WTC11 (cell line): Measurements from ENCODE around the gene JUND. TPM values are rescaled to one million over a fixed set of nuclear protein-coding genes. Genes with fewer than 3 reads are reported as not detected.

Experiments
- ATAC-seq: fragments of 200-7000 bp; cut with Tn5 transposase; 2 replicates; pipeline ENCODE4 v1.10.0; 2021; ENCODE audit warnings: mild to moderate bottlenecking, moderate library complexity
- CTCF ChIA-PET: fragments of 300-600 bp; sonication (Branson Sonifier 250); formaldehyde crosslinking; loops from one replicate; lab custom pipeline; 2021; ENCODE audit warnings: antibody characterized with exemption; lab: Charles Lee
- POLR2A ChIA-PET: fragments of 350-600 bp; sonication (Branson Sonifier 250); formaldehyde crosslinking; loops from one replicate; lab custom pipeline; 2021; ENCODE audit warnings: antibody characterized with exemption; lab: Charles Lee
- DNase-seq: peaks from one replicate; pipeline ENCODE4 v3.0.0; 2021; ENCODE audit warnings: low spot score
- H3K27ac Mint-ChIP-seq: 2 replicates; pipeline ENCODE4 v1.8.0; 2021; ENCODE audit warnings: mixed read lengths
- H3K27me3 Mint-ChIP-seq: 2 replicates; pipeline ENCODE4 v1.8.0; 2021; ENCODE audit warnings: low read depth, mild to moderate bottlenecking, moderate library complexity, mixed read lengths
- H3K36me3 Mint-ChIP-seq: 2 replicates; pipeline ENCODE4 v1.8.0; 2021; ENCODE audit warnings: mixed read lengths
- H3K4me1 Mint-ChIP-seq: 2 replicates; pipeline ENCODE4 v1.8.0; 2022; ENCODE audit warnings: mixed read lengths
- H3K4me3 Mint-ChIP-seq: 2 replicates; pipeline ENCODE4 v1.8.0; 2021; ENCODE audit warnings: mild to moderate bottlenecking, moderate library complexity, mixed read lengths
- H3K9me3 Mint-ChIP-seq: 2 replicates; pipeline ENCODE4 v1.8.0; 2021; ENCODE audit warnings: mixed read lengths
- AFF4 ChIP-seq: sonication (generic); formaldehyde crosslinking; IDR thresholded peaks from 2 replicates; pipeline ENCODE4 v1.8.1; 2023; ENCODE audit warnings: mild to moderate bottlenecking, missing genetic modification reagents, borderline replicate concordance
- ARID4B ChIP-seq: sonication (generic); formaldehyde crosslinking; IDR thresholded peaks from 2 replicates; pipeline ENCODE4 v1.8.0; 2023; ENCODE audit warnings: missing genetic modification reagents, mild to moderate bottlenecking, borderline replicate concordance
- ELF4 ChIP-seq: sonication (generic); formaldehyde crosslinking; IDR thresholded peaks from 2 replicates; pipeline ENCODE4 v1.8.1; 2022; ENCODE audit warnings: low read depth, mild to moderate bottlenecking, moderate library complexity, missing genetic modification reagents
- GABPB1 ChIP-seq: sonication (generic); formaldehyde crosslinking; IDR thresholded peaks from 2 replicates; pipeline ENCODE4 v1.8.1; 2023; ENCODE audit warnings: mild to moderate bottlenecking, missing genetic modification reagents
- GTF2I ChIP-seq: fragments of 250-450 bp; sonication (Bioruptor Pico); conservative IDR thresholded peaks from 2 replicates; pipeline ENCODE4 v1.4.0; 2021; ENCODE audit warnings: mild to moderate bottlenecking
- HMGXB4 ChIP-seq: sonication (generic); formaldehyde crosslinking; IDR thresholded peaks from 2 replicates; pipeline ENCODE4 v1.8.1; 2023; ENCODE audit warnings: mild to moderate bottlenecking, moderate library complexity, missing genetic modification reagents
- IRF2 ChIP-seq: sonication (generic); formaldehyde crosslinking; IDR thresholded peaks from 2 replicates; pipeline ENCODE4 v1.8.0; 2022; ENCODE audit warnings: low read depth, missing genetic modification reagents, borderline replicate concordance
- MLX ChIP-seq: sonication (generic); formaldehyde crosslinking; IDR thresholded peaks from 2 replicates; pipeline ENCODE4 v1.8.1; 2023; ENCODE audit warnings: mild to moderate bottlenecking, missing genetic modification reagents, moderate library complexity
- NR1H2 ChIP-seq: sonication (generic); formaldehyde crosslinking; IDR thresholded peaks from 2 replicates; pipeline ENCODE4 v1.9.0; 2021; ENCODE audit warnings: mild to moderate bottlenecking, moderate library complexity, missing genetic modification reagents
- NR2C2 ChIP-seq: sonication (generic); formaldehyde crosslinking; IDR thresholded peaks from 2 replicates; pipeline ENCODE4 v1.8.0; 2022; ENCODE audit warnings: mild to moderate bottlenecking, missing genetic modification reagents
- TEAD1 ChIP-seq: sonication (generic); formaldehyde crosslinking; IDR thresholded peaks from 2 replicates; pipeline ENCODE4 v1.8.0; 2022; ENCODE audit warnings: mild to moderate bottlenecking, missing genetic modification reagents
- TEAD4 ChIP-seq: sonication (generic); formaldehyde crosslinking; IDR thresholded peaks from 2 replicates; pipeline ENCODE4 v1.8.0; 2022; ENCODE audit warnings: mild to moderate bottlenecking, missing genetic modification reagents
- ZBTB21 ChIP-seq: sonication (generic); formaldehyde crosslinking; IDR thresholded peaks from 2 replicates; pipeline ENCODE4 v1.8.1; 2023; ENCODE audit warnings: mild to moderate bottlenecking, missing genetic modification reagents, borderline replicate concordance
- ZNF263 ChIP-seq: sonication (generic); formaldehyde crosslinking; IDR thresholded peaks from 2 replicates; pipeline ENCODE4 v1.8.1; 2022; ENCODE audit warnings: low read depth, mild to moderate bottlenecking, moderate library complexity, missing genetic modification reagents
- ZSCAN18 ChIP-seq: fragments of 250-450 bp; sonication (Bioruptor Pico); IDR thresholded peaks from 2 replicates; pipeline ENCODE4 v2.1.2; 2022; ENCODE audit warnings: mild to moderate bottlenecking, moderate library complexity
- total RNA-seq: library from RNA; stranded (reverse); gene quantifications from 3 replicates; pipeline ENCODE4 v1.2.3, GENCODE V29; 2021

The JUND gene
- total RNA-seq, 1 experiment from 2014 or later = 121 TPM

- TF ChIP-seq NR1H2 = no peak
- TF ChIP-seq IRF2 (CRISPR knock-in tag) = no peak
- TF ChIP-seq ZNF263 (CRISPR knock-in tag) = no peak
These were observed 39.7 kb upstream of the JUND start (continued) for GRCh38 chr19:18320865-18321733.

- DNase-seq = no peak
- ATAC-seq = no peak
- no peaks in the 10 kb centered on the region for H3K9me3 Mint-ChIP-seq
- H3K27me3 Mint-ChIP-seq = no peaks in the 10 kb centered on the region; the same call in 1 of the 2 replicates
- H3K4me3 Mint-ChIP-seq = 0 out of 2 replicates have a peak overlapping the region, but pooled peaks have one; percentile 33
- ChIA-PET POLR2A (interaction anchor here (0.7 kb wide), 1 partner anchor 38 kb away, joined by 4 read pairs; the partner anchor contains the start of gene JUND), CTCF (interaction anchor here (2.2 to 12.7 kb wide), 3 partner anchors 9 to 68 kb away, joined by 5 to 240 read pairs (median 30); partner anchors contain the start of gene JUND)
- peak overlapping the region; percentile 93 for H3K27ac Mint-ChIP-seq
- peaks cover 29% of the 10 kb centered on the region for H3K36me3 Mint-ChIP-seq
- TF ChIP-seq ZBTB21 (CRISPR knock-in tag) (no peak), GTF2I (CRISPR knock-in tag) (no peak), ELF4 (CRISPR knock-in tag) (no peak), ZSCAN18 (CRISPR knock-in tag) (no peak), HMGXB4 (no peak), GABPB1 (CRISPR knock-in tag) (peak; percentile 60)
- peaks cover 42% of the 10 kb centered on the region for H3K4me1 Mint-ChIP-seq
These were observed 38.2 kb upstream of the JUND start for GRCh38 chr19:18319591-18320135.

- no peak overlapping the region for H3K4me3 Mint-ChIP-seq
- no peaks in the 10 kb centered on the region for H3K9me3 Mint-ChIP-seq
- H3K27ac Mint-ChIP-seq = peak overlapping the region; percentile 80
- peaks cover 40% of the 10 kb centered on the region for H3K36me3 Mint-ChIP-seq
- H3K4me1 Mint-ChIP-seq = peaks cover 33% of the 10 kb centered on the region
- POLR2A ChIA-PET = interaction anchor here (1.1 kb wide), 1 partner anchor 38 kb away, joined by 3 read pairs; no protein-coding TSS in a partner anchor
- ATAC-seq (no peak), DNase-seq (no peak)
- CTCF ChIA-PET = interaction anchor here (1.0 to 12.7 kb wide), 8 partner anchors 10 to 92 kb away, joined by 3 to 240 read pairs (median 5); partner anchors contain the start of gene JUND
- no peak for TF ChIP-seq MLX (CRISPR knock-in tag)
- TF ChIP-seq AFF4 (CRISPR knock-in tag) = no peak
- 0 out of 2 replicates have a peak, but pooled peaks have one; percentile 22 for TF ChIP-seq TEAD1 (CRISPR knock-in tag)
- no peak for TF ChIP-seq ARID4B
- no peak for TF ChIP-seq NR2C2
- no peak for TF ChIP-seq TEAD4
- no peaks in the 10 kb centered on the region for H3K27me3 Mint-ChIP-seq
These were observed 36.8 kb upstream of the JUND start for GRCh38 chr19:18317961-18318800.
